ENCODE data around the gene PTPN14. TPM values are rescaled to one million over a fixed set of nuclear protein-coding genes. Genes with fewer than 3 reads are reported as not detected.

The PTPN14 gene
- total RNA-seq, 2 donors from 2014 or later: 36.9 to 51.5 TPM

- intact Hi-C loops (cut with DNase I): no loop called here
- DNase-seq (ENCODE audit: low spot score): no peak
These were observed 102.9 kb downstream of the PTPN14 start for GRCh38 chr1:214448536-214448935.

- DNase-seq (ENCODE audit: low spot score): no peak
- intact Hi-C loops (cut with DNase I): no loop called here
These were observed 103.9 kb downstream of the PTPN14 start for GRCh38 chr1:214447557-214447871.

DNA sequence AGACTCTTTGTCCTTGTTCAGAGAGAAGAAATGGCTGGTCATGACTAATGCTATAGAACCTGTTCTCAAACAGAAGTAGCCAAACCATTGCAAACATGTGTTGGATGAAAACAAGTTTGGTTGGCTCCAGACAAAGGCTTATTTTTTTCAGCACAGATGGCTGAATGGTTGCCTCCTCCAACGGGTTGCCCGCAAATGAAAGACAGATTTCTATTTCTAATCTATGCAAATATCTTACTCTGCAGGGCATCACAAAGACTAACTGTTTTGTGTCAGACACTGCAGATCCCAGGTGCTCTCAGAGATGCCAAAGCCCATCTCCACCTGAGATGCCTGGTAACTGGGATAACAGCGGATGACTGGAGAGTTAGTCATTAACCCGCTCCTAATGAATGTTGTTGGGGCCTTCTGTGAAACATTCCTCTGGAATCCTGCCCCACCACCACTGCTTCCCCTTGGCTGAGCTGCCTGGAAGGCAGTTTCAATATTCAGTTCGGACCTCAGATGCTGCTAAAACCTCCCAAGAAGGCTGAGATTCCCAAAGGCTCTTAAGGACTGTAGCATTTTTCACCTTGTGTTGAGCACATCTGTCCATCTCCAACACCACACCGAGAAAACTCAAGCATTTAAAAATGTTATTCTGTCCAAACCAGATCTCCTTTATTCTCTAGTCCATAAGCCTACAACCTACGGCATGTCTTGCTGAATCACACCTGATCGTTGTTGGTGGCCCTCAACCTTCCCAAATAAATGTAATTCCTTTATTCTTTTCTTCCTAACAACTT lies 104.4 kb downstream of the PTPN14 start:
- intact Hi-C loops (cut with DNase I): no loop called here
- DNase-seq (ENCODE audit: low spot score): no peak

- intact Hi-C loops (cut with DNase I): no loop called here
- DNase-seq (ENCODE audit: low spot score): no peak
These were observed 105.4 kb downstream of the PTPN14 start for GRCh38 chr1:214445831-214446614.

- no peak for DNase-seq (ENCODE audit: low spot score)
- intact Hi-C loops (cut with DNase I): no loop called here
These were observed 106.2 kb downstream of the PTPN14 start for GRCh38 chr1:214445199-214445598.

GRCh38 chr1:214444182-214444939 lies 107.0 kb downstream of the PTPN14 start:
- intact Hi-C loops (cut with DNase I): no loop called here

DNA sequence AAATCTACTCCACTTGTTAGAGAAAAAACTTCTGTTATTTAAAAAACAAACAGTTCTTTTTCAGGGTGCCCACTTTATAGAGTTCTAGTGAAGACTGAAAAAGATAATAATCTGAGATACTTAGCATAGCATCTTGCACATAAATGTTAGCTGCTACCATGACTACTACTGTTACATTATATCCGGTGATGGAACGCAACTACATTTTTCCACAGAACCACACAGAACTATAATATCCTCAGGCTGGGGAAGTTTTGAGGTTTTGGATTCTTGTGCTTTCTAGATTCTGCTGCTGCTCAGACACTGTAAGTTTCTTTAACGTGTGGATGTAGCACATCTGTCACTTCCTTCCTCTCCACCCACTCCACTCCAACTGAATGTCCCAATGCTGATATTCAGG lies 110.3 kb downstream of the PTPN14 start:
- intact Hi-C loops (cut with DNase I): no loop called here
- DNase-seq (ENCODE audit: low spot score): no peak

More at GRCh38 chr1:214444182-214444939, 107.0 kb downstream of the PTPN14 start:
- DNase-seq (ENCODE audit: low spot score): no peak

DNA sequence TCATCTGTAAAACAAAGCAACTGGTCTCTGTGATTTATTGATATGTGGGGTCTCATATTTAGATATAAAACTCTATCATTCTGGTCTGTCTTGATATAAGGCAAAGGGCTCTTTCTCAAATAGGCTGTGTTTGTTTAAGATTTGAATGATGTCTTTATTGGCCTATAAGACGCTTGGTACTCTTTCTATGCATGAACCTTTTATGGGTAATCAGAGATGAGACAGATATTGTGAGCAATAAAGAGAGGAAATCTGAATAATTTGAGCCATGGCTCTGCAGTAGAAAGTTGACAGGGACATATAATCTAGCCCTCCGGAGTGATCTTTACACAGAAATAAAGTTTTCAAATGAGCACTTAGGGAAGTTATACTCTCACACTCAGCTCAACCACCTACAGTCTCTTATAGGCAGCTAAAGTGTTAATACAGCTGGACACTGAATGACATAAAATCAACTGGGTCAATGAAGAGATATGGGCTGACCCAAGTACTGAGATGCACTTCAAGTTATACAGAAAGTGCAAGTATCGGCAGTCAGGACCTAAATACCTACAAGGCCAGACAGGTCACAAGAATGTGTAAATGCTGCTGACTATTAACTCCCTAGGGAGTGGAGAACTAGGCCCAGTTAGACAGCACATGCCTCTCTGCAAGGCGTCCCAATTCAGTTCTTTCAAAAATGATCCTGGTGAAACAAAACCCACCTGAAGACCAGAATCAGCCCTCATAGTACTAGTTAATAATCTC lies 111.0 kb downstream of the PTPN14 start:
- intact Hi-C loops (cut with DNase I): no loop called here
- DNase-seq (ENCODE audit: low spot score): no peak

GRCh38 chr1:214439352-214440119 lies 111.9 kb downstream of the PTPN14 start:
- intact Hi-C loops (cut with DNase I): no loop called here
- no peak for DNase-seq (ENCODE audit: low spot score)

DNA sequence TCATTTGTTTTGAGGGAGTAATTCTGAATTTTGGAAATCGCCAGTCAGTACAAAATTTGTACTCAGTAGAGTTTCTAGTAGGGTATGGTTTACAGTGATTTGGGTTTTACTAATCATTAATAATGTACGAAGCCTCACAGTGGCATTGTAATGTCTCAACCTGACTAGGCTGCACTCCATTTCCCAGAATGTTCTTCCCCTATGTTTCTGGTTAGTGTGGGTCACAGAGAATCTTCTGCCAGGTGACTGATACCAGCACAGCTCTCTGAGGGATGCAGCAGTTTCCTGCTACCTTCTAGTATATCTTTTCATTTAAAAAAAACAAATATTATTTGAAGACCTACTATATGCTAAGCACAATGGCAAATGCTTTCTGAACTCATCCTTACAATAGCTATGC lies 112.9 kb downstream of the PTPN14 start:
- no peak for DNase-seq (ENCODE audit: low spot score)
- intact Hi-C loops (cut with DNase I): no loop called here

DNA sequence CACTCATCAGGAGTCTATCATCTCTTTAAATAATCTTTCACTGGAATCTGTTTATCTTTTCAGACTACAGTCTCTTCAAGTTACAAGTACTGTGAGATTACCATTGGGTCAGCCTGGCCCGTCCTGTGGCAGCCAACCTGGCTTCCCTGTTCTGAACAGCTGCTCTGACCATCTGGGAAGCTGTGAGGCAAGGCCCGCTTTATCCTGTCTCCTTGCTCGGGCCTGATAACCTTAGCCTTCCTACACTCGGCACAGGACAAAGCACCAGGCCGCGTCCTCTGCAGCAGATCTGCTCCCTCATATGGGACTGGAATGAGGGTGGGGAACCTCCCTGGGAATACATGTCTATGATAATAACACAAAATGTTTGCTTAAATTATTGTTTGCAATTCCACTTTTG lies 113.3 kb downstream of the PTPN14 start:
- DNase-seq (ENCODE audit: low spot score): no peak
- intact Hi-C loops (cut with DNase I): no loop called here

GRCh38 chr1:214435867-214436266 lies 115.5 kb downstream of the PTPN14 start:
- intact Hi-C loops (cut with DNase I): no loop called here
- DNase-seq (ENCODE audit: low spot score): no peak

DNA sequence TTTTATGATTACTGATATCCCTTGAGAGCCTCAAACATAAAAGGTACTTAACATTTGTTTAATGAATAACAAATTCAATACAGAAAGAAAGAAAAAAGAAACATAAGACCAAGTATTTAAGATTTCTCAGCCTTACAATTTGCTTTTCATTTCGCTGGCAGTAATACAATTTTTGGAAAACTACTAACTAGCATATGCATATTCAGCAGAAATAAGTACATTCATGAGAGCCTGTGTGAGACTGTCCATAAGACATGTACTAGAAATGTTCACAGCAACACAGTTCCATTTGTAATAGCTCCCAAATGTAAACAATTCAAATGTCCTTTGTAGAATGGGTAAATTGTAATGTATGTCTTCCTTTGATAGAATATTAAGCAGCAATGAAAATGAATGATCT lies 119.2 kb downstream of the PTPN14 start:
- intact Hi-C loops (cut with DNase I): no loop called here
- DNase-seq (ENCODE audit: low spot score): no peak

- intact Hi-C loops (cut with DNase I): no loop called here
These were observed 121.2 kb downstream of the PTPN14 start for GRCh38 chr1:214429951-214430770.

GRCh38 chr1:214427871-214428277 lies 123.5 kb downstream of the PTPN14 start:
- intact Hi-C loops (cut with DNase I): no loop called here
- no peak for DNase-seq (ENCODE audit: low spot score)

More at GRCh38 chr1:214429951-214430770, 121.2 kb downstream of the PTPN14 start:
- DNase-seq (ENCODE audit: low spot score): no peak

- no peak for DNase-seq (ENCODE audit: low spot score)
- intact Hi-C loops (cut with DNase I): no loop called here
These were observed 125.0 kb downstream of the PTPN14 start for GRCh38 chr1:214426426-214426812.

DNA sequence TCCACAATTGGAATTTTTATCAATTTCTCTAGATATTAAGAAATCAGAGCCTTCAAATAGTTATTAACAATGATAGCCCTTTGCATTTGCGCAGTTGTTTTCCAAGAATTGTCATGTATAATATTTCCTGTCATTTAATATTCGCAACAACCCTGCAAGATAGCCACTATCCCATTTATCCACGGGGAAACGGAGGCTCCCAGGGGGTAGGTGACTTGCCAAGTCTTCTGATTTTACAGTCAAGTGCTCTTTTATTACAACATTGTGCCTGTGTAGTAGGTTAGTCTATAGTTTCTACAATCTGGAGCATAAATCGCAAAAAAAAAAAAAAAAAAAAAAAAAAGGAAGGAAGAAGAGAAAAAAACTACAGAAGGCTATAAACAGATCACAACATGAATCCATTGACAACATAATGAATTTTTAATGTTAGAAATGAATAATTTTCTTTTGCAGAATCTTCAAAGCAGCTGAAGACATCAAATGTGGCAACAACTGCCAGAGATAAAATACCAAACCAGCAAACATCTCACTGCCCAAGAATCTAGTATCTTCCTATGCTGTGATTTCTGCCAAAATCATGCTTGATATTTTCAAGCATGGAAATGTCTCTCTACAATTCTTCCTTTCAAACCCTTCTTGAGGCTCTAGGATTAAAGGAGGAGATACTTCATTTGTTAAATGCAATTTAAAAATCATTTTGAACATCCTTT lies 125.5 kb downstream of the PTPN14 start:
- no peak for DNase-seq (ENCODE audit: low spot score)
- intact Hi-C loops (cut with DNase I): no loop called here

All from posterior vena cava (tissue), 2 donors.